GM10248 (cell line): ENCODE results near the gene GSTT2.
"Not testable (repeated sequence)": the region's sequence is repeated elsewhere in the genome, so short reads cannot be mapped to it uniquely, and the experiment has no call there.

Source experiments
- CTCF ChIA-PET: fragments of 300-600 bp; sonication (Branson Sonifier 250); formaldehyde crosslinking; extraction: SDS; loops from one replicate; lab custom pipeline; 2021; ENCODE audit warnings: antibody characterized with exemption; lab: Yijun Ruan, JAX
- POLR2A ChIA-PET: fragments of 350-650 bp; sonication (Branson Sonifier 250); formaldehyde crosslinking; extraction: SDS; loops from one replicate; lab custom pipeline; 2020; ENCODE audit warnings: antibody characterized with exemption; lab: Yijun Ruan, JAX
- DNase-seq: peaks from one replicate; pipeline ENCODE4 v3.0.0; 2012; ENCODE audit errors: extremely low spot score
- TF ChIP-seq, protein P1 (sequence below): IDR thresholded peaks from 2 replicates; pipeline ENCODE4 v1.5.1; 2012; ENCODE audit warnings: mild to moderate bottlenecking, low read depth; ENCODE audit errors: extremely low read depth, missing control alignments, control extremely low read depth

GSTT2 gene

DNA sequence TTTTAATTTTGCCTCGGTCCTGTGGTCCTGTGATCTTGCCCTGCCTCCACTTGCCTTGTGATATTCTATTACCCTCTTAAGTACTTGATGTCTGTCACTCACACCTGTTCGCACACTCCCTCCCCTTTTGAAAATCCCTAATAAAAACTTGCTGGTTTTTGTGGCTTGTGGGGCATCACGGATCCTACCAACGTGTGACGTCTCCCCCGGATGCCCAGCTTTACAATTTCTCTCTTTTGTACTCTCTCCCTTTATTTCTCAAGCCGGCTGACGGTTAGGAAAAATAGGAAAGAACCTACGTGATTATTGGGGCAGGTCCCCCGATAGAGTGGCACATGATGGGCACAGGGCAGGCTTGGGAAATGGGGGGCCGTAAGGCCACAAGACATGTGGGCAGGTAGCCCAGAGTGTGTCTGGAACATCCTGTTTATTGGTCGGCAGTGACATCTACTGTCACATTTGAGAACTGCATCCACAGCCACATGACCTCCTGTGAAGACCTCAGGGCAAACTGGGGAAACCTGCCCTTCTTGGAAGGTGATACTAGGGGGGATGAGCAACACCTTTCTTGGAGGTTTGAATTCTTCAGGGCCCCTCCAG lies 23.5 kb upstream of the GSTT2 start:
- DNase-seq, result peak; percentile 70
- TF ChIP-seq, protein P1, sequence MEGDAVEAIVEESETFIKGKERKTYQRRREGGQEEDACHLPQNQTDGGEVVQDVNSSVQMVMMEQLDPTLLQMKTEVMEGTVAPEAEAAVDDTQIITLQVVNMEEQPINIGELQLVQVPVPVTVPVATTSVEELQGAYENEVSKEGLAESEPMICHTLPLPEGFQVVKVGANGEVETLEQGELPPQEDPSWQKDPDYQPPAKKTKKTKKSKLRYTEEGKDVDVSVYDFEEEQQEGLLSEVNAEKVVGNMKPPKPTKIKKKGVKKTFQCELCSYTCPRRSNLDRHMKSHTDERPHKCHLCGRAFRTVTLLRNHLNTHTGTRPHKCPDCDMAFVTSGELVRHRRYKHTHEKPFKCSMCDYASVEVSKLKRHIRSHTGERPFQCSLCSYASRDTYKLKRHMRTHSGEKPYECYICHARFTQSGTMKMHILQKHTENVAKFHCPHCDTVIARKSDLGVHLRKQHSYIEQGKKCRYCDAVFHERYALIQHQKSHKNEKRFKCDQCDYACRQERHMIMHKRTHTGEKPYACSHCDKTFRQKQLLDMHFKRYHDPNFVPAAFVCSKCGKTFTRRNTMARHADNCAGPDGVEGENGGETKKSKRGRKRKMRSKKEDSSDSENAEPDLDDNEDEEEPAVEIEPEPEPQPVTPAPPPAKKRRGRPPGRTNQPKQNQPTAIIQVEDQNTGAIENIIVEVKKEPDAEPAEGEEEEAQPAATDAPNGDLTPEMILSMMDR, result peak; percentile 91
- POLR2A ChIA-PET, result not testable (repeated sequence)
- CTCF ChIA-PET, result interaction anchor here (0.6 kb wide), 1 partner anchor 218 kb away, joined by 3 read pairs; no protein-coding TSS in a partner anchor

DNA sequence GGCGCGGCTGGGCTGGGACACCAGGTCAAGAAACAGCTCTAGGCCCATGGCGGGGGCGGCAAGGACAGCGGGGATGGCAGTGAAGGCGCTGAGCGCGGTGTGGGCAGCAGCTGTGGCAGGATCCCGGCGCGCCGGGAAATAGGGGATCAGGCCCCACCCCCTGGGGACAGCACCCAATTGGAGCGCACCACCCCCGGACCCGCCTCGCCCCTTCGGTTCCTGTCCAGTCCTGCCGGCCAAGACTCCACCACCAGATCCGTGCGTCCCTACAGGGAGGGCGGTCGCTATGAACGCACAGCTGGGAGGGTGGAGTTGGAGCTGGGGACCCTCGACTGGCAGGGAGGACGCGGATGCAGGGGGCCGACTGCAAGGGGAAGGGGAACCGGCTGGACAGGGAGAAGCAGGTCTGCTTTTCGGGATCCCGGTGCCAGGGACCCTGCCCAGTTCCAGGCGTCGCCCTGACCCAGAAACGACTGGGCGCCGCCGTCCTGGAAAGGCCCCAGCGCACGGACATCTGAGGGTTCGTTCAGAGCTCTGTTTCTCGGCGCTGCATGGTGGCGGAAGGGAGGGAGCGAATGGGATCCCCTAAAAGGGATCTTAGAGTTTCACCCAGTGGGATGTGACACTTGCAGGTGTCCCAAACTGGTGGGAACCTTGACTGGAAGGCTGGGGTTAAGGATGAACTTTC lies 18.7 kb upstream of the GSTT2 start, which contains the start of gene GSTT2B:
Gene GSTT2B (minus strand): TSS at position 112 of the 688 bp plus-strand sequence. CDS start 64 bp downstream, at position 48.
- DNase-seq, POLR2A ChIA-PET, CTCF ChIA-PET: not testable (repeated sequence)

DNA sequence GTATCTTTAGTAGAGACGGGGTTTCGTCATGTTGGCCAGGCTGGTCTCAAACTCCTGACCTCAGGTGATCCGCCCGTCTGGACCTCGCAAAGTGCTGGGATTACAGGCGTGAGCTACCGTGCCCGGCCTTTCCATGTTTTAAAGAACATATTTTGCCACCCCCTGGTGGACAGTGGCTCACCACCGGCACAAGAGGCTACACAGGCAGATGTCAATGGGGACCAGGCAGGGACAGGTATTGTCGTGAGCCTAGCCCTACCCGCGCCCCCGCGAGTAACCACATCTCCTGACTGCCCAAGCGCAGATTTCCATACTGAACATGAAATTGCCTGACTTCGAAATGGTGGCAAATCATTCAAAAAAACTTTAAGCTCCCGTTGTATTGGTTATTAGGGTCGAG lies 13.8 kb upstream of the GSTT2 start:
- POLR2A ChIA-PET, DNase-seq, CTCF ChIA-PET: not testable (repeated sequence)

DNA sequence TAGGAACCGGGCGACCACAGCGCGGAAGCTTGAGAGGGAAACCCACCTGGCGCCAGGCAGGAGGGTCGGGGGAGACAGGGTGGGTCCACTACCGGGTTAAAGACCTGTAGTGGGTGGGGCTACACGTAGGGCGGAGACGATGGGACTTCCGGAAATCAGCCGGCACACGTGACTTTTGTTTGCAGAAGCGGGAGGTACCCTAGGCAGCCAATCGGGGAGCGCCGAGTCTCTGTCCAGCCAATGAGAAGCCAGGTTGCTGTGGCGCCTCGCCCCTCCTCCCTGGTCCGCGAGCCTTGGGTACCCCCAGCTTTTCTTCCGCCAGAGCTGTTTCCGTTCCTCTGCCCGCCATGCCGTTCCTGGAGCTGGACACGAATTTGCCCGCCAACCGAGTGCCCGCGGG lies 13.4 kb upstream of the GSTT2 start, which contains the start of gene DDTL:
Gene DDTL (plus strand): TSS at position 321 of the 400 bp plus-strand sequence. CDS start 27 bp downstream, at position 348.
- DNase-seq, CTCF ChIA-PET, POLR2A ChIA-PET: not testable (repeated sequence)

DNA sequence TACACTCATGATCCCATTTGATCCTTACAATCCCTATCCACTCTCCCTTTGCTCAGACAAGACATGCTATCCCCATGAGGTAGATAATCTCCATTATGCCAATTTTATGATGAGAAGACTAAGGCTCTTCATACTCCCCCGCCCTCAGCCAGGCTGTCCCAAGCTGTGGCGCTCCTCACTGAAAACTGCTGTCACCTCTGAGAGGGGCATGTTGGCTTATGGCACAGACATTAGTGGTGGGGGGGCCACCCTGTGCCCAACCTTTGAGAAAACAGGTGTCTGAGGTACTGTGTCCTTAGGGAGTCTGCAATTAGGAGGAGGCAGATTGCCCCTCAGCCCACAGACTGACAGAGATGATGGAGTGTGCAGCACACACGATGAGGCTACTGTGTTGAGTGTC lies 10.9 kb upstream of the GSTT2 start:
- ChIA-PET POLR2A (no interaction called here), CTCF (no interaction called here)
- DNase-seq, result peak; percentile 3
- TF ChIP-seq, protein P1, result no peak

DNA sequence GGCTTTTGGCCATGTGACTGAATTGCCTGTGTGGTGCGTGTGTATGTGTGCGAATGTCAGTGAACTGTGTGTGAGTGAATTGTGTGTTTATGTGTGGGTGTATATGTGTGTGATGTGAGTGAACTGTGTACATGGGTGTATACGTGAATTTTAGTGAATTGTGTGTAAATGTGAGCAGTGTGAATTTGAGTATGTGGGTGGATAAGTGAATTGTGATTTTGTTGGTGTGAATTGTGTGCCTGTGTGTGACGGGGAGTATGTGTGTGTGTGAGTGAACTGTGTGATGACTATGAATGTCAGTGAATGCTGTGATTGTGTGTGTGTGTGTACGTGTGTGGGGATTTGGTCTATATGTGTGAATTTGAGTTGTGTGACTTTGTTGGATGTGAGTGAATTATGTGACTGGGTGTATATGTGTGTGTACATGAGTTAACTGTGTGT lies 9.7 kb upstream of the GSTT2 start:
- TF ChIP-seq, protein P1, result no peak
- no peak for DNase-seq
- ChIA-PET POLR2A (no interaction called here), CTCF (no interaction called here)

DNA sequence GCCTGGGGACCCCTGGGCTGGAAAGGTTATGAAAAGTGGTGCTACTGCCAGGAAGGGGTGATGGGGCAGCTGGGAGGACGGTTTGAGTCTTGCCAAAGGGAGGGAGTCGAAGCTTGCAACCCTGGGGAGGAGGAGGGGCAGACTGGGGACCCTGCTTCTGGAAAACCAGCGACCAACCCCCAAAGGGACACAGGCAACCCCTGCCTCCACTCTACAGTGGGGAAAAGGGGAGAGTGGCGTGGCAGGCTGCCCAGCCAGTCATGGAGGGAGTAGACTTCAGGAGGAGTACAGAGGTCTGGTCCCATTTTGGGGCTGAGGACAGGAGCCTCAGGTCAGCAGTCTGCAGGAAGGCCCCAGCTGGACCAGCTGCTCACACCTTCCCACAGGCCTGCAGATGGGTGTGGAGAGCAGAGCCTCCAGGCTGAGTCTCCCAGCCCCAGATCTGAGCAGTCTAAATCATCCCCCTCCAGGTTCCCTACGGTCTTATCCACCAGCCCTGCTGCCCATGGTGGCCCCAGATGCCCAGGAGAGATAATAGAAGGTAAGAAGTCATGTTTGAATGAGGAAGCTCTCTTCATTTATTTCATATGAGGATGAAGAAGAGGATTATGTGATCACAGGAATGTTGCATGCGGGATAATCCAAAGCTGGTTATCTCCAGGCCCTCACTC lies 9.0 kb upstream of the GSTT2 start:
- DNase-seq, result no peak
- POLR2A ChIA-PET, result no interaction called here
- TF ChIP-seq, protein P1, result no peak
- CTCF ChIA-PET, result no interaction called here

DNA sequence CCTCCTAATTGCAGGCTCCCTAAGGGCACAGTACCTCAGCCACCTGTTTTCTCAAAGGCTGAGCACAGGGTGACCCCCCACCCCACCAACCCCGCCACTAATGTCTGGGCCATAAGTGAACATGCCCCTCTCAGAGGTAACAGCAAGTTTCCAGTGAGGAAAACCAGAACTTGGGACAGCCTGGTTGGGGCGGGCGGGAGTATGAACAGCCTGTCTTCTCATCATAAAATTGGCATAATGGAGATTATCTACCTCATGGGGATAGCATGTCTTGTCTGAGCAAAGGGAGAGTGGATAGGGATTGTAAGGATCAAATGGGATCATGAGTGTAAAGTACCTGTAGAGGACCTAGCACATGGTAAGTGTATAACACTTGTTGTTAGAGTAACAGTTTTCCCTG lies 8.0 kb upstream of the GSTT2 start:
- POLR2A ChIA-PET, DNase-seq, CTCF ChIA-PET: not testable (repeated sequence)

DNA sequence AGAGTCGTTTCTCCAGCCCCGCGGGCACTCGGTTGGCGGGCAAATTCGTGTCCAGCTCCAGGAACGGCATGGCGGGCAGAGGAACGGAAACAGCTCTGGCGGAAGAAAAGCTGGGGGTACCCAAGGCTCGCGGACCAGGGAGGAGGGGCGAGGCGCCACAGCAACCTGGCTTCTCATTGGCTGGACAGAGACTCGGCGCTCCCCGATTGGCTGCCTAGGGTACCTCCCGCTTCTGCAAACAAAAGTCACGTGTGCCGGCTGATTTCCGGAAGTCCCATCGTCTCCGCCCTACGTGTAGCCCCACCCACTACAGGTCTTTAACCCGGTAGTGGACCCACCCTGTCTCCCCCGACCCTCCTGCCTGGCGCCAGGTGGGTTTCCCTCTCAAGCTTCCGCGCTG lies 5.6 kb upstream of the GSTT2 start, which contains the start of gene DDT:
Gene DDT (minus strand): TSS at position 97 of the 400 bp plus-strand sequence. CDS start 27 bp downstream, at position 70.
- CTCF ChIA-PET, DNase-seq, POLR2A ChIA-PET: not testable (repeated sequence)

DNA sequence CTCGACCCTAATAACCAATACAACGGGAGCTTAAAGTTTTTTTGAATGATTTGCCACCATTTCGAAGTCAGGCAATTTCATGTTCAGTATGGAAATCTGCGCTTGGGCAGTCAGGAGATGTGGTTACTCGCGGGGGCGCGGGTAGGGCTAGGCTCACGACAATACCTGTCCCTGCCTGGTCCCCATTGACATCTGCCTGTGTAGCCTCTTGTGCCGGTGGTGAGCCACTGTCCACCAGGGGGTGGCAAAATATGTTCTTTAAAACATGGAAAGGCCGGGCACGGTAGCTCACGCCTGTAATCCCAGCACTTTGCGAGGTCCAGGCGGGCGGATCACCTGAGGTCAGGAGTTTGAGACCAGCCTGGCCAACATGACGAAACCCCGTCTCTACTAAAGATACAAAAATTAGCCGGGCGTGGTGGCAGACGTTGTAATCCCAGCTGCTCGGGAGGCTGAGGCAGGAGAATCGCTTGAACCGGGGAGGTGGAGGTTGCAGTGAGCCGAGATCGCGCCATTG lies 5.0 kb upstream of the GSTT2 start:
- POLR2A ChIA-PET, DNase-seq, CTCF ChIA-PET: not testable (repeated sequence)

DNA sequence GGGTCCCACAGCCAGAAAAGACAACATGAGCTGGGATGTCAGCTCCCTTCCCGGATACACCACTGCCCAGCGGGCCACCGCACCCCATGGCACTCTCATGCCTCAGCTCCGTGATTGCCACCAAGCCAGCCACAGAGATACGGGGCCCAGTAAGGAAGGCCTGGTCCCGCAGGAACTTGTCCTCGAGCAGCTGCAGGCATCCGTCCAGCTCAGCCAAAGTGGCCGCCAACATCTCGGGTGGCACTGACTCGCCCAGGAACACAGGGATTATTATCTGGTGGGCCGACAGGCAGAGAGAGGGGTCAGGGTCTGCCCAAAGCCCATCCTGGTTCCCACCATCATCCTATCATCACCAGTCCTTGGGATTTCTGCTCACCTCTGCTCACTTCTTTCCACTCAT lies 2.6 kb upstream of the GSTT2 start:
- POLR2A ChIA-PET, CTCF ChIA-PET, DNase-seq: not testable (repeated sequence)

DNA sequence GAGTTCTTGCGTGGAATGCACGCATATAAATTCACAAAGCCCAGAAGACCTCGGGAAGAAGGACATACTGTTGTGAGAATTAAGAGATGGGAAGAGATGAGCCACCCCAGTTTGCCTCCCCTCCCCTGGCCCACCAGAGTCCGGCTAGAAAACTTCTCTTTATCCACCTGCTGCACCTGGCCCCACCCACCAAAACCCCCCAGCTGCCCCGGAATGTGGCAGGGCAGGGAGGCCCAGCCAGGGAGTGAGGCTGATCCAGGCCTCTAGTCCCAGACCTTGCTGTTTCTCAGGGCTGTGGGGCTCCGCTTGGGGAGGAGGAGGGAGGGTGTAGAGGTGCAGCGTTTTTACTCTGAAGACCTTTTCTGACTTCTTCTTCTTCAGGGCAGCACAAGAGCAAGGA lies 633 bp downstream of the GSTT2 start:
- POLR2A ChIA-PET, DNase-seq, CTCF ChIA-PET: not testable (repeated sequence)
